Spleen (tissue), 7 donors: ENCODE results near the gene PROM2.

Experiments used
- CTCF ChIP-seq, 11 experiments: fragments of 200-600 bp in 7 of 11; fragments of 450-650 bp in 4 of 11; sonication (generic) in 4 of 11; IDR thresholded peaks in 8 of 11; conservative IDR thresholded peaks in 3 of 11; 1 replicate in 7 of 11; 2 replicates in 4 of 11; pipeline versions ENCODE4 v1.4.0 to v1.8.0; 2016 to 2021; ENCODE audit warnings: antibody characterized with exemption in 11 of 11, inconsistent platforms in 4 of 11, mild to moderate bottlenecking in 1 of 11
- POLR2A ChIP-seq, 3 donors: fragments of 450-650 bp; IDR thresholded peaks; one replicate each; pipeline ENCODE4 v1.5.1; 2017; ENCODE audit warnings: antibody characterized with exemption in 3 of 3, mild to moderate bottlenecking in 1 of 3
- POLR2AphosphoS5 ChIP-seq, 3 donors: sonication (generic); formaldehyde crosslinking; IDR thresholded peaks; one replicate each; pipeline ENCODE4 v1.5.1; 2017; ENCODE audit warnings: antibody characterized with exemption in 3 of 3
- donor health status: DM: no; HTN: no; CAD: no; lungs with moderate emphysema.
- donor health status: DM: no; HTN: no; CAD: no.
- donor health status: DM: no; HTN: no; CAD: no.

- TF ChIP-seq POLR2A (IDR thresholded peaks at IDR 0.05) (no peak), POLR2AphosphoS5 (IDR thresholded peaks at IDR 0.05) (no peak), CTCF (IDR thresholded peaks at IDR 0.05 in 8 of 11, conservative IDR thresholded peaks at IDR 0.05 in 3 of 11) (no peak)
Observed at GRCh38 chr2:95277246-95277906, 3.1 kb downstream of the PROM2 start.
